Vagina (tissue), 2 donors: ENCODE measurements around the gene FLRT1.

ENCODE experiments used
- CTCF ChIP-seq, 3 experiments: fragments of 450-650 bp in 2 of 3; fragments of 200-600 bp in 1 of 3; sonication (generic) in 1 of 3; IDR thresholded peaks; one replicate each; pipeline ENCODE4 v1.5.1; 2017 to 2019; ENCODE audit warnings: antibody characterized with exemption in 3 of 3, mild to moderate bottlenecking in 2 of 3, moderate library complexity in 2 of 3
- POLR2A ChIP-seq, 2 donors: fragments of 450-650 bp; IDR thresholded peaks; one replicate each; pipeline ENCODE4 v1.6.1; 2017; ENCODE audit warnings: antibody characterized with exemption in 2 of 2, mild to moderate bottlenecking in 2 of 2, moderate library complexity in 2 of 2

DNA sequence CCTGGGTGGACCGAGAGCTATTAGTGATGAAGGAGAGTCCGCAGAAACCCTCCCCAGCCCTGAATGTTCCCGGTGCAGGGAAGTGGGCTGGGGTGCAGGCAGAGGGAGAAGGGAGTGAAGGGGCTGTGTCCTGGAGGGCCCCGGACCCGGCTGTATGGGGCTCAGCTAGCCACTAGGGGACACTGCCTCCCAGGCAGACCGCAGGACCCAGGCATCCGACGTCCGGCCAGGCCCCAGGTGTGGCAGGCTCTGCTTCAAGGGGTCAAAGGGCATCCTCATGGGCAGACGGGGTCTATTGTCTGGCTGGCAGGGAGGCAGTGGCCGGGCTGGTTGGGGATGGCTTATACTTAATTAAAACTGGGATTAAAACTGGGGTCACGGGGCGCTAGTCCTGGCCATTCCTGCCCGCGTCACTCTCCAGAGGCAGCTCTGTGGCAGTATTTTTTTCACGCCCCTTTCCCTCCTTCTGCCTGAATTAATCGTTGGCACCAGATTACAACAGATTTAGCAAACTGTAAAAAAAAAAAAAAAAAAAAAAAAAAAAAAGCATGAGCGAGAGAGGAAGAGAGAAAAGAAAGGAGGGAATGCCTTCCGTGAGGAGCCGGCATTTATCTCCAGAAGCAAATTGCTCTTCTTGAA is 5.1 kb downstream of the FLRT1 start:
- no peak for TF ChIP-seq CTCF (IDR thresholded peaks at IDR 0.05)
- no peak for TF ChIP-seq POLR2A (IDR thresholded peaks at IDR 0.05)
